GM15510 (cell line): ENCODE measurements around the gene CPEB2.

Experiments
- POLR2A ChIP-seq: IDR thresholded peaks from 3 replicates; pipeline ENCODE4 v1.6.1; 2011; ENCODE audit warnings: borderline replicate concordance; ENCODE audit not compliant: insufficient read length; ENCODE audit errors: extremely low read depth

The CPEB2 gene

GRCh38 chr4:15075875-15076274 is 73.6 kb downstream of the CPEB2 start:
- no peak for TF ChIP-seq POLR2A

- no peak for TF ChIP-seq POLR2A
Measured at GRCh38 chr4:15077969-15078368, 75.7 kb downstream of the CPEB2 start.

GRCh38 chr4:15078682-15079642 is 76.7 kb downstream of the CPEB2 start:
- TF ChIP-seq POLR2A: no peak

- TF ChIP-seq POLR2A: no peak
Measured at GRCh38 chr4:15084780-15085179, 82.5 kb downstream of the CPEB2 start.

GRCh38 chr4:15088394-15089035 is 86.2 kb downstream of the CPEB2 start:
- TF ChIP-seq POLR2A: no peak

- no peak for TF ChIP-seq POLR2A
Measured at GRCh38 chr4:15089979-15090378, 87.7 kb downstream of the CPEB2 start.

GRCh38 chr4:15100380-15100779 is 98.1 kb downstream of the CPEB2 start:
- no peak for TF ChIP-seq POLR2A

- TF ChIP-seq POLR2A: no peak
Measured at GRCh38 chr4:15100994-15101695, 98.9 kb downstream of the CPEB2 start.

- no peak for TF ChIP-seq POLR2A
Measured at GRCh38 chr4:15104825-15105224, 102.5 kb downstream of the CPEB2 start.

GRCh38 chr4:15106399-15106798 is 104.1 kb downstream of the CPEB2 start:
- no peak for TF ChIP-seq POLR2A

GRCh38 chr4:15109600-15109999 is 107.3 kb downstream of the CPEB2 start:
- no peak for TF ChIP-seq POLR2A

GRCh38 chr4:15110120-15110571 is 107.9 kb downstream of the CPEB2 start:
- TF ChIP-seq POLR2A: no peak

GRCh38 chr4:15116509-15117079 is 114.3 kb downstream of the CPEB2 start:
- TF ChIP-seq POLR2A: no peak

- no peak for TF ChIP-seq POLR2A
Measured at GRCh38 chr4:15117270-15117946, 115.1 kb downstream of the CPEB2 start.
